ENCODE results near the gene PEX3. TPM values are rescaled to one million over a fixed set of nuclear protein-coding genes. Genes with fewer than 3 reads are reported as not detected.

The PEX3 gene
- total and polyA plus RNA-seq, 2 experiments from 2014 or later = 23.2 to 24.5 TPM

- peaks cover 41% of the 10 kb centered on the region for H3K79me2 ChIP-seq
Measured at GRCh38 chr6:143449082-143449713, 1.4 kb upstream of the PEX3 start.

GRCh38 chr6:143449714-143450452 lies 722 bp upstream of the PEX3 start:
- H3K4me3 ChIP-seq = peak overlapping the region; percentile 84
- H3K27me3 ChIP-seq = no peaks in the 10 kb centered on the region
- peak overlapping the region; percentile 100 for H2AFZ ChIP-seq
- no peaks in the 10 kb centered on the region for H3K9me3 ChIP-seq (ENCODE audit: low read depth)
- H3K4me2 ChIP-seq = peak overlapping the region; percentile 91
- no peaks in the 10 kb centered on the region for H4K20me1 ChIP-seq (ENCODE audit: insufficient read depth, poor library complexity, severe bottlenecking)
- 10% methylated on average over 19 of the region's 19 CpGs for WGBS (ENCODE audit: low lambda C conversion rate, missing lambda C conversion rate)
- TF ChIP-seq EZH2phosphoT487 (IDR thresholded peaks at IDR 0.05; ENCODE audit: low read depth, severe bottlenecking, unreplicated experiment) (no peak), EZH2 (IDR thresholded peaks at IDR 0.05; ENCODE audit: borderline replicate concordance) (no peak), CTCF (IDR thresholded peaks at IDR 0.05; ENCODE audit: poor library complexity) (no peak)
- H3K4me1 ChIP-seq (ENCODE audit: insufficient read depth) = peaks cover 8% of the 10 kb centered on the region
- no peaks in the 10 kb centered on the region for H3K36me3 ChIP-seq (replicated peaks; ENCODE audit: insufficient read depth, low read depth)
- peak overlapping the region; percentile 87 for H3K27ac ChIP-seq
- peak; percentile 26 for DNase-seq (ENCODE audit: low spot score)
- H3K79me2 ChIP-seq = peaks cover 44% of the 10 kb centered on the region
- H3K9me2 ChIP-seq (replicated peaks; ENCODE audit: insufficient read depth) = no peaks in the 10 kb centered on the region

More at GRCh38 chr6:143449082-143449713, 1.4 kb upstream of the PEX3 start:
- DNase-seq (ENCODE audit: low spot score) = no peak
- Histone ChIP-seq H3K9me3 (ENCODE audit: low read depth) (no peaks in the 10 kb centered on the region), H3K4me3 (peak overlapping the region; percentile 84), H3K27me3 (no peaks in the 10 kb centered on the region), H2AFZ (peak overlapping the region; percentile 100), H3K4me1 (ENCODE audit: insufficient read depth) (peaks cover 8% of the 10 kb centered on the region), H4K20me1 (ENCODE audit: insufficient read depth, poor library complexity, severe bottlenecking) (no peaks in the 10 kb centered on the region), H3K36me3 (replicated peaks; ENCODE audit: insufficient read depth, low read depth) (no peaks in the 10 kb centered on the region), H3K9me2 (replicated peaks; ENCODE audit: insufficient read depth) (no peaks in the 10 kb centered on the region), H3K27ac (no peak overlapping the region), H3K4me2 (peak overlapping the region; percentile 91)
- WGBS (ENCODE audit: low lambda C conversion rate, missing lambda C conversion rate) = 72% methylated on average over 6 of the region's 6 CpGs
- no peak for TF ChIP-seq CTCF (IDR thresholded peaks at IDR 0.05; ENCODE audit: poor library complexity)
- no peak for TF ChIP-seq EZH2 (IDR thresholded peaks at IDR 0.05; ENCODE audit: borderline replicate concordance)
- no peak for TF ChIP-seq EZH2phosphoT487 (IDR thresholded peaks at IDR 0.05; ENCODE audit: low read depth, severe bottlenecking, unreplicated experiment)

- H3K79me2 ChIP-seq = peaks cover 51% of the 10 kb centered on the region
Measured at GRCh38 chr6:143451531-143451930, 926 bp downstream of the PEX3 start.

More at GRCh38 chr6:143451531-143451930, 926 bp downstream of the PEX3 start:
- 55% methylated on average over 4 of the region's 4 CpGs for WGBS (ENCODE audit: low lambda C conversion rate, missing lambda C conversion rate)
- DNase-seq (ENCODE audit: low spot score) = no peak
- TF ChIP-seq CTCF (IDR thresholded peaks at IDR 0.05; ENCODE audit: poor library complexity) (no peak), EZH2phosphoT487 (IDR thresholded peaks at IDR 0.05; ENCODE audit: low read depth, severe bottlenecking, unreplicated experiment) (no peak), EZH2 (IDR thresholded peaks at IDR 0.05; ENCODE audit: borderline replicate concordance) (no peak)
- H3K9me2 ChIP-seq (replicated peaks; ENCODE audit: insufficient read depth) = no peaks in the 10 kb centered on the region
- peak overlapping the region; percentile 70 for H3K4me3 ChIP-seq
- H3K4me2 ChIP-seq = peak overlapping the region; percentile 78
- H4K20me1 ChIP-seq (ENCODE audit: insufficient read depth, poor library complexity, severe bottlenecking) = no peaks in the 10 kb centered on the region
- H3K36me3 ChIP-seq (replicated peaks; ENCODE audit: insufficient read depth, low read depth) = no peaks in the 10 kb centered on the region
- H2AFZ ChIP-seq = peak overlapping the region; percentile 85
- H3K27ac ChIP-seq = peak overlapping the region; percentile 78
- H3K27me3 ChIP-seq = no peaks in the 10 kb centered on the region
- H3K9me3 ChIP-seq (ENCODE audit: low read depth) = no peaks in the 10 kb centered on the region
- peaks cover 8% of the 10 kb centered on the region for H3K4me1 ChIP-seq (ENCODE audit: insufficient read depth)
